HG03039 (cell line): ENCODE results near the gene CNIH4.
"Not testable (repeated sequence)": the region's sequence is repeated elsewhere in the genome, so short reads cannot be mapped to it uniquely, and the experiment has no call there.

Source experiments
- ATAC-seq: cut with Tn5 transposase; IDR thresholded peaks from one replicate; pipeline ENCODE4 v1.9.1; 2021; ENCODE audit warnings: mild to moderate bottlenecking, moderate library complexity; ENCODE audit not compliant: unreplicated experiment

Gene CNIH4

GRCh38 chr1:224348137-224348536, 8.5 kb upstream of the CNIH4 start:
- ATAC-seq: no peak

DNA sequence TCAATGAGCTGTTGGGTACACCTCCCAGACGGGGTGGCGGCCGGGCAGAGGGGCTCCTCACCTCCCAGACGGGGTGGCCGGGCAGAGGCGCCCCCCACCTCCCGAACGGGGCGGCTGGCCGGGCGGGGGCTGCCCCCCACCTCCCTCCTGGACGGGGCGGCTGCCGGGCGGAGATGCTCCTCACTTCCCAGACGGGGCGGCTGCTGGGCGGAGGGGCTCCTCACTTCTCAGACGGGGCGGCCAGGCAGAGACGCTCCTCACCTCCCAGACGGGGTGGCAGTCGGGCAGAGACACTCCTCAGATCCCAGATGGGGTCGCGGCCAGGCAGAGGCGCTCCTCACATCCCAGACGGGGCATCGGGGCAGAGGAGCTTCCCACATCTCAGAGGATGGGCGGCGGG, 7.0 kb upstream of the CNIH4 start:
- not testable (repeated sequence) for ATAC-seq

- not testable (repeated sequence) for ATAC-seq
These were observed 4.1 kb upstream of the CNIH4 start for GRCh38 chr1:224352436-224353085.

GRCh38 chr1:224353975-224354925, 2.4 kb upstream of the CNIH4 start:
- no peak for ATAC-seq

GRCh38 chr1:224357626-224358124, 996 bp downstream of the CNIH4 start:
- ATAC-seq: no peak

GRCh38 chr1:224358237-224358636, 1.6 kb downstream of the CNIH4 start:
- no peak for ATAC-seq

DNA sequence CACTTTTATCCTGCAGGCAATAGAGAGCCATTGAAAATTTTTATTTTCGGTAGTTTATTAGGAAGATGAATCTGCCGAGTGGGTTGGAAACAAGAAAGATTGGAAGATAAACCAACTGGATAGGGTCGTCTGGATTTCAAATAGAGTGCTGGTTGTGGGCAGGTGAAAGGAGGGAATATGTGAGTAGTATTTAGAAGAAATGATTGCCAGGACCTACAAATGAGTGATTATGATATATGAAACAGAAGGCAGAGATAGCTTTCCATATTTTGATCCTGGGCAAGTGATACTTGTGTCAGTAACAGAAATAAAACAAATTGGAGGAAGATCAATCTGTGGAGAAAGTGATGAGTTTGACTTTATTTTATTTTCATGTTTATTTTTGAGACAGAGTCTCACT, 2.5 kb downstream of the CNIH4 start:
- ATAC-seq: no peak

DNA sequence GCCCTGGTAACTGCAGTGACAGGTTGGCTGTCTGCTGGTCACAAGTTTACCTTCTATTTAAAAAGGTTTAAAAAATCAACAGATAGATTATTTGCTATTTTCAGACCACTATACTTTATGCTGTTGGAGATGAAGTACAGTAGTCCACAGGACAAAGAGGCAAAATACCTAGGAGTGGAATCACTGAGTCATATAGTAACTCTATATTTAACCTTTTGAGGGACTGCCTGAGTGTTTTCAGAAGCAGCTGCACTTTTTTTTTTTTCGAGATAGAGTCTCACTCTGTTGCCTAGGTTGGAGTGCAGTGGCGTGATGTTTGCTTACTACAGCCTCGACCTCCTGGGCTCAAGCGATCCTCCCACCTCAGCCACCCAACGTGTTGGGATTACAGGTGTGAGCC, 11.7 kb downstream of the CNIH4 start:
- peak; percentile 85 for ATAC-seq

- ATAC-seq: no peak
These were observed 16.4 kb downstream of the CNIH4 start for GRCh38 chr1:224373008-224373590.

GRCh38 chr1:224375059-224375458, 18.4 kb downstream of the CNIH4 start:
- no peak for ATAC-seq

GRCh38 chr1:224377676-224378006, 21.0 kb downstream of the CNIH4 start:
- no peak for ATAC-seq

GRCh38 chr1:224378855-224379631, 22.4 kb downstream of the CNIH4 start:
- ATAC-seq: no peak

GRCh38 chr1:224380003-224380402, 23.3 kb downstream of the CNIH4 start:
- ATAC-seq: peak; percentile 60

- no peak for ATAC-seq
These were observed 25.3 kb downstream of the CNIH4 start for GRCh38 chr1:224381880-224382548.

DNA sequence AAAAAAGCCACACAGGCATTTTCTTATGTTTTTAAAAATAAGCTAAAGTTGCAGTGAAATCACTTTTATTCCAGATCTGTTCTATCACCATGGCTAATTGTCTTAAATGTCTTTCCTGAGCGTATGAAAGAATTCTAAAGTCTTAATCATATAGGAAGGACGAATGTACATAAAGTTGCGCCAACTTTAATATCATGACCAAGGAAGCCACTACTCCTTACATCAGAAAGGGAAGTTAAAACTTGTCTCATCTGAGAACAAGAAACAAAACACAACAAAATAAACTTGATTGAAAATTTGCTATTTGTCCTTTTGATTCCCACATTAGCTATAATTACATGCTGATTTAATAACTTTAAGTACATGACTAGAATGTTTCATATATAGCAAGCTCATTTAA, 26.5 kb downstream of the CNIH4 start:
- no peak for ATAC-seq

GRCh38 chr1:224387302-224387912, 30.7 kb downstream of the CNIH4 start:
- no peak for ATAC-seq

GRCh38 chr1:224387943-224388342, 31.3 kb downstream of the CNIH4 start:
- ATAC-seq: no peak

- ATAC-seq: no peak
These were observed 33.8 kb downstream of the CNIH4 start for GRCh38 chr1:224390517-224390916.

DNA sequence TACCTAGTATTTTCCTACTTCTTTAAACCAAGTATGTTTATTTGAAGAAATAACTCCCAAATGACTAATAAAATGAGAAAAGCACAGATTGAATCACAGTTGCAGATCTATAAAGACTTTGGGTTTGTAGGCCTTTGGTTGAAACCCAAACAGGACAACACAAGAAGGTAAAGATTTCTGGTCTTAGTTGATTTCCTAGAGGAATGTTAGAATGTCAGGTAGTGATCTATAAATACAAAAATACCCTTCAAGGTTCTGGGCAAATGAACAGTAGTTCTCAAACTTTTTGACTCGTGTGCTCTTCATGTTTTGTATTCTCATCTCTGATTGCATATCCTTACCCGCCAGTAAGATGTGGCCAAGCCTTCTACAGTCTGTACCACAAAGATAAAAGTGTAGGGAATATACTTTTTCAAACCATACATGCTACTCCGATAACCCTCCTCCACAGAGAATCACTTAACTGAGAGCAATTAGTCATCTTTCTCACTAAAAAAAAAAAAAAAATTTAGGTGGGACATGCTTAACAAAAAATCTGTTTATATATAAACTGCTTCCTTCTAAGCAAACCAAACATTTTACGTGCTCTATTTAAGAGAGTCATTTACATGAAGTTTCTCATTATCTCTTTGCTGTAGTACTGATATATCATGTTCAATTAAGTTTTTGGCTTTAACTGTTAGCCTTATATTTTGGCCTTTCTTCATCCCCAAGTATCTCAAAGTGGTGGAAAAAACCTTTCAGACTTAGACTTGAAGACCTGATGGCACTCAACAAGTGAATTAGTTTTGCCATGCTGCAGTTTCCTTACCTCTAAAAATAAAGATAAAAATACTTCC, 36.0 kb downstream of the CNIH4 start:
- ATAC-seq: no peak
